NCI-H1417 (cell line): ENCODE data around the gene CDK11B.
"Not testable (repeated sequence)": the region's sequence is repeated elsewhere in the genome, so short reads cannot be mapped to it uniquely, and the experiment has no call there.

Experiments used
- DNase-seq, 3 experiments: peaks; one replicate each; lab custom pipeline; 2025; lab: John Stamatoyannopoulos, UW

CDK11B gene

GRCh38 chr1:1599030-1599934, 59.5 kb downstream of the CDK11B start:
- peak; percentile 24 to 62 (median 61) for DNase-seq

- no peak for DNase-seq
Observed at GRCh38 chr1:1598720-1599029, 60.1 kb downstream of the CDK11B start.

GRCh38 chr1:1598051-1598719, 60.6 kb downstream of the CDK11B start:
- DNase-seq = no peak

- peak in 1 of 3 experiments; percentile 26 for DNase-seq
Observed at GRCh38 chr1:1597275-1597930, 61.4 kb downstream of the CDK11B start.

- no peak for DNase-seq
Observed at GRCh38 chr1:1596493-1597274, 62.1 kb downstream of the CDK11B start.

GRCh38 chr1:1595341-1595740, 63.5 kb downstream of the CDK11B start:
- DNase-seq = not testable (repeated sequence)

- peak in 2 of 3 experiments; percentile 44 to 57 for DNase-seq
Observed at GRCh38 chr1:1594602-1595260, 64.1 kb downstream of the CDK11B start.

- no peak for DNase-seq
Observed at GRCh38 chr1:1593834-1594601, 64.8 kb downstream of the CDK11B start.

GRCh38 chr1:1591452-1591851, 67.4 kb downstream of the CDK11B start:
- DNase-seq = no peak
